Thoracic aorta (tissue), 2 donors: ENCODE data around the gene INPPL1. TPM values are rescaled to one million over a fixed set of nuclear protein-coding genes. Genes with fewer than 3 reads are reported as not detected.
"Not testable (repeated sequence)": the region's sequence is repeated elsewhere in the genome, so short reads cannot be mapped to it uniquely, and the experiment has no call there.

Experiments
- ATAC-seq: fragments of 150-250 bp; one replicate; pipeline ENCODE4 v1.8.0; 2017; ENCODE audit warnings: low read depth; ENCODE audit not compliant: insufficient number of reproducible peaks, low FRiP score
- DNase-seq: peaks from one replicate; pipeline ENCODE4 v3.0.0-alpha.2; 2020; ENCODE audit warnings: low spot score
- H3K27ac ChIP-seq, 2 donors: fragments of 200-600 bp; sonication (generic); 1 replicate in 1 of 2; 2 replicates in 1 of 2; pipeline ENCODE4 v1.5.1; 2016; ENCODE audit warnings: mild to moderate bottlenecking in 2 of 2, moderate library complexity in 2 of 2
- H3K27me3 ChIP-seq: fragments of 200-600 bp; sonication (generic); replicated peaks from 2 replicates; pipeline ENCODE4 v1.6.0; 2016; ENCODE audit warnings: mild to moderate bottlenecking; ENCODE audit not compliant: insufficient read depth
- H3K36me3 ChIP-seq: fragments of 200-600 bp; sonication (generic); one replicate; pipeline ENCODE4 v1.5.1; 2016
- H3K4me1 ChIP-seq, 2 donors: fragments of 200-600 bp; sonication (generic); 1 replicate in 1 of 2; 2 replicates in 1 of 2; pipeline versions ENCODE4 v1.5.1 to v1.6.0; 2016; ENCODE audit warnings: low read depth in 2 of 2, mild to moderate bottlenecking in 1 of 2; ENCODE audit not compliant: control insufficient read depth in 1 of 2
- H3K4me3 ChIP-seq: fragments of 200-600 bp; sonication (generic); 2 replicates; pipeline ENCODE4 v1.5.1; 2016; ENCODE audit warnings: mild to moderate bottlenecking
- H3K9me3 ChIP-seq: fragments of 200-600 bp; sonication (generic); 2 replicates; pipeline ENCODE4 v1.5.1; 2016
- CTCF ChIP-seq: fragments of 200-600 bp; sonication (generic); IDR thresholded peaks from one replicate; pipeline ENCODE4 v1.5.1; 2019; ENCODE audit warnings: antibody characterized with exemption
- total RNA-seq, 2 donors: library from RNA; depleted of rRNA; stranded (reverse); fragments of >200 nt; gene quantifications; one replicate each; pipeline versions ENCODE4 v1.1.0 to v1.2.3, GENCODE V29; 2016

The INPPL1 gene
- total RNA-seq, 2 donors from 2014 or later = 108 to 113 TPM

- H3K4me3 ChIP-seq = no peak overlapping the region
- H3K27ac ChIP-seq = no peak overlapping the region
- H3K9me3 ChIP-seq = no peaks in the 10 kb centered on the region
- no peaks in the 10 kb centered on the region for H3K36me3 ChIP-seq
- ATAC-seq (no peak), DNase-seq (no peak)
- TF ChIP-seq CTCF = no peak
- H3K27me3 ChIP-seq = no peaks in the 10 kb centered on the region
- H3K4me1 ChIP-seq = peaks cover 0 to 3% of the 10 kb centered on the region in 2 donors
These were observed 22.0 kb upstream of the INPPL1 start for GRCh38 chr11:72202571-72202970.

- ATAC-seq (no peak), DNase-seq (no peak)
- H3K4me3 ChIP-seq = no peak overlapping the region
- H3K27me3 ChIP-seq = no peaks in the 10 kb centered on the region
- H3K4me1 ChIP-seq = peaks cover 0 to 3% of the 10 kb centered on the region in 2 donors
- H3K27ac ChIP-seq = no peak overlapping the region
- no peaks in the 10 kb centered on the region for H3K9me3 ChIP-seq
- TF ChIP-seq CTCF = no peak
- H3K36me3 ChIP-seq = no peaks in the 10 kb centered on the region
These were observed 21.4 kb upstream of the INPPL1 start for GRCh38 chr11:72203163-72203562.

GRCh38 chr11:72204886-72205285 lies 19.7 kb upstream of the INPPL1 start:
- H3K4me3 ChIP-seq = no peak overlapping the region
- ATAC-seq = no peak
- TF ChIP-seq CTCF = no peak

GRCh38 chr11:72206794-72207193 lies 17.8 kb upstream of the INPPL1 start:
- not testable (repeated sequence) for H3K36me3 ChIP-seq, DNase-seq, H3K27ac ChIP-seq, ATAC-seq, H3K27me3 ChIP-seq, H3K9me3 ChIP-seq, H3K4me3 ChIP-seq, H3K4me1 ChIP-seq

More at GRCh38 chr11:72204886-72205285, 19.7 kb upstream of the INPPL1 start:
- Histone ChIP-seq H3K27me3 (no peaks in the 10 kb centered on the region), H3K9me3 (peaks cover 6% of the 10 kb centered on the region), H3K27ac (no peak overlapping the region), H3K36me3 (no peaks in the 10 kb centered on the region), H3K4me1 (peaks cover 0 to 3% of the 10 kb centered on the region in 2 donors)
- DNase-seq = no peak

GRCh38 chr11:72208281-72208680 lies 16.3 kb upstream of the INPPL1 start:
- H3K27ac ChIP-seq = no peak overlapping the region
- no peak for ATAC-seq

More at GRCh38 chr11:72208281-72208680, 16.3 kb upstream of the INPPL1 start:
- H3K4me3 ChIP-seq = no peak overlapping the region
- no peak for TF ChIP-seq CTCF
- peaks cover 6% of the 10 kb centered on the region for H3K9me3 ChIP-seq
- no peak for DNase-seq
- H3K4me1 ChIP-seq = peaks cover 0 to 3% of the 10 kb centered on the region in 2 donors
- H3K36me3 ChIP-seq = no peaks in the 10 kb centered on the region
- H3K27me3 ChIP-seq = no peaks in the 10 kb centered on the region
